Muscle layer of duodenum (tissue), 2 donors: ENCODE data around the gene RTN4RL1.
"Not testable (repeated sequence)": the region's sequence is repeated elsewhere in the genome, so short reads cannot be mapped to it uniquely, and the experiment has no call there.

Experiments
- H3K27ac ChIP-seq: one replicate; pipeline ENCODE4 v1.7.0; 2013; ENCODE audit warnings: mild to moderate bottlenecking, low read length
- H3K27me3 ChIP-seq: one replicate; pipeline ENCODE4 v1.7.0; 2013; ENCODE audit warnings: low read depth, mild to moderate bottlenecking, control low read depth, low read length
- H3K36me3 ChIP-seq, 2 donors: one replicate each; pipeline ENCODE4 v1.7.0; 2013; ENCODE audit warnings: low read length in 2 of 2, control low read depth in 1 of 2, mild to moderate bottlenecking in 1 of 2; ENCODE audit not compliant: insufficient read depth in 2 of 2, control insufficient read depth in 1 of 2
- H3K4me1 ChIP-seq, 2 donors: one replicate each; pipeline ENCODE4 v1.7.0; 2013; ENCODE audit warnings: low read length in 2 of 2, mild to moderate bottlenecking in 2 of 2, control low read depth in 1 of 2, moderate library complexity in 1 of 2; ENCODE audit not compliant: insufficient read depth in 2 of 2, control insufficient read depth in 1 of 2
- H3K4me3 ChIP-seq, 2 donors: one replicate each; pipeline ENCODE4 v1.7.0; 2013; ENCODE audit warnings: low read length in 2 of 2, low read depth in 1 of 2, mild to moderate bottlenecking in 1 of 2
- H3K9me3 ChIP-seq, 2 donors: one replicate each; pipeline ENCODE4 v1.7.0; 2013; ENCODE audit warnings: low read length in 2 of 2, control low read depth in 1 of 2, mild to moderate bottlenecking in 1 of 2; ENCODE audit not compliant: control insufficient read depth in 1 of 2
- donor health status: healthy.

Gene RTN4RL1

DNA sequence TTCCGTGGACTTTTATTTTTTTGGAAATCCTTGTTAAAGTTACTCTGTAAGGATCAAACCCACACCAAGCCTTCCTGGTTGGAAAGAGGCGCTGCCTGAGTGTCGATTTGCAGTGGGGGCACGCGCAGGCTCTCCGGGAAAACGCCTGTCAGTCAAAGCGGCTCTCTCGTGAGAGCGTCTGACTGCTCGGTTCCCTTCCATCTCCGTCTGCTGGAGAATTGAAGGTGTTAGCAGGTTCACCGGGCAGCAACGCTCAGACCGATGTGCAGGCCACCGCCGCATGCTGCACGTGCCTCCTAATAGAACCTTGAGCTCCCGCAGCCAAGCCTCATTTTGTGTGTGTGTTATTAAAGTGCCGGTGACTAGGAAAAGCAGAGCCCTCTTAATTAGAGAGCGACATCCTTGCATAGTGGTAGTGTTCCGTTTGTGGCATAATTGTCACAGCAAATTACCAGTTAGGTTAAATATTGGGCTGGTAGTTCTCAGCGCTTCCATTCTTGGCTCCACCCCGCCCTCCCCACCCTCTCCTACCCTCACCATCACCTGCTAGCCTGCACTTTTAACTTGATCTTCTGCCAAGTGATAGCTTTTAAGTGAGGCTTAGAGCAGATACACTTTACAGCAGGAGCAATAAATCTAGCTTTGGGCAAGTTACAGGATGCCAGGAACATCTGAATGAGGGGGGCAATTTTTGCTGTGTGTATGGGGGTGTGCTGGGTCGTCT lies 119.8 kb downstream of the RTN4RL1 start:
- H3K27ac ChIP-seq: no peak overlapping the region
- H3K9me3 ChIP-seq: no peaks in the 10 kb centered on the region
- H3K27me3 ChIP-seq: peaks cover 33% of the 10 kb centered on the region
- no peaks in the 10 kb centered on the region for H3K36me3 ChIP-seq
- H3K4me1 ChIP-seq: peaks cover 0 to 13% of the 10 kb centered on the region in 2 donors
- H3K4me3 ChIP-seq: no peak overlapping the region

DNA sequence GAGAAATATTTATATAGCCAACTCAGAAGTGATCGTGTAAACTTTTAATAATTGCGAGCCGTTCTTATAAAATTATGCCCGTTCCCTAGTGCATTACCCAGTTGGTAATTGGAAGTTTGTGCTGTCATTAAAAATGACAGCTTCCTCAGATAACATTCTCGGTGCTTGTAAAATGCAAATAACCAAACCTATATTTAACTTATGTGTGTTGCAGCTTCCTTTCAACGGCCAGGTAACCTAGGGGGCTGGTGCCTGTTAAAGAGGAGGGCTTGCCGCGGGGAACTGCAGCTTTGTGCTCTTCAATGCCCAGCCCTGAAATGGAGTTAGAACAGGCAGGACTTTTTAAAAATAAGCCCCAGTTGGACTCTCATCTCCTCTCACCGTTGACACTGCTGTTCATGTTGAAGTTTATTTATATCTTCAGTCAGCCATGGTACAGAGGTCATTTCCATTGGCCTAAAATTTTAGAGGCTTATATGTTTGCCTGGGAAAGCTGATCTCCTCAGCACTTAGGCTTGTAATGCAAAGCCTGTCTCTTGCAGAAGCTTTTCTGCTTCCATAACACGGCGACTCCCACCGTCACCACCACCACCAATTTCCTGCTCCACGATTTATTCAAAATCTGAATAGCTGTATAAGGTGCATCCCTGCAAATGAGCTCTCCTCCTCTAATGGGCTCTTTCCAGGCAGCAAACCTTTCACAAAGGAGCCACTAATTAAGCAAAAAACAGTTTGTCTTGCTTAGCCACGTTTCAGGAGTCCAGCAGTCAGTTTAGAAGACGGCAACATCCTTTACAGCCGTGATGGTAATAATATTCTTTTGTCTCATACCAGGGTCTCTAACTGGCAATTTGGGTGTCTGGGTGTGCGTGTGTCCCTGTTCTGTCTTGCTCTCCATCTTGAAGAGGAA lies 120.6 kb downstream of the RTN4RL1 start:
- H3K27ac ChIP-seq: no peak overlapping the region
- H3K4me1 ChIP-seq: peaks cover 0 to 13% of the 10 kb centered on the region in 2 donors
- H3K9me3 ChIP-seq: no peaks in the 10 kb centered on the region
- H3K36me3 ChIP-seq: no peaks in the 10 kb centered on the region
- H3K4me3 ChIP-seq: no peak overlapping the region
- H3K27me3 ChIP-seq: peaks cover 33% of the 10 kb centered on the region

DNA sequence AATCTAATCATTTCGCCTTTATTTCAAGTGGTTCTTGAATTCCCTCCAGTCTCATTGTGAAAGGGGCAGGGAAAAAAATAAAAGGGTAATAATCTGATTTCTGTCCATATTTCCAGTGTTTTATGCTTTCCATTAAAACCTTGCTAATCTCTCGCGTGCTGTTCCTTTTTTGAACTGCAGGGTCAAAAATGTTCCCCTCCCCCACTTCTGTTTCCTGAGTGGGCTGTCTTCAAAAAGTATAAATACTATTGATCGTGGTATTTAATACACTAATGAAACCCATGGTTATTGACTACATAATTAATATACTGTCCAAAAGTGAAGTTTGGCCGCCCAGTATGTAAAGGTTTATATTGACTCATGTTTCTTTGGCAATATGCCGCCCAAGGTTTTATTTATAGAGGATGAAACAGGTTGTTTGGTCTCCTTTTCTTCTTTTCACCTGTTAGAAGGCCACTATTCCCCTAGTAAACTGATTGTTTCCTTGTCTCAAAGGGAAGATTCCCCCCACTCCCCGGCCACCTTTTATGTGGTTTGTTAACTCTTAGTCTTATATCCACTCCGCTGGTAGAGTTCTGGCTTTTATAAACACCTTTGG lies 125.6 kb downstream of the RTN4RL1 start:
- no peaks in the 10 kb centered on the region for H3K27me3 ChIP-seq
- peaks cover 26 to 43% of the 10 kb centered on the region in 2 donors for H3K36me3 ChIP-seq
- no peak overlapping the region for H3K4me3 ChIP-seq

DNA sequence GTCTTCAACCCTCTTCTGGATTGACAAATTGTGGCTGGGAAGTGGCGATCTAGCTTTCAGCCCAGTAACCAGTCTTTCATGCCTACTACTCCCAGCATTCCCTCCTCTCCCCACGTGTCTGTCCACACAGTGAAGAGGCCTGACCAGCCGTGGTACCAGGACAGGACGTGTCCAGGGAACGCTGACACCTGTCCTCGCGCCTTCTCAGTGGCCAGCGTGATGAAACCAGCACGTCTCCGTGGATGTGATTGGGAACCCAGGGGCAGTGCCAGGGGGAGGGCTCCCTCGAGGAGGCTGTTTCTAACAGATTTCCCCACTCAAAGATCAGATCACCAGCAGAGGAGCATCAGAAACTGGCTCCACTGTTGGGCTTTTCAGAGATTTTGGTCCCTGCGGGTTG lies 126.3 kb downstream of the RTN4RL1 start:
- Histone ChIP-seq H3K27me3 (no peaks in the 10 kb centered on the region), H3K36me3 (peaks cover 26 to 48% of the 10 kb centered on the region in 2 donors), H3K9me3 (no peaks in the 10 kb centered on the region), H3K4me3 (no peak overlapping the region), H3K27ac (no peak overlapping the region), H3K4me1 (no peaks in the 10 kb centered on the region)

More for the DNA sequence above, 125.6 kb downstream of the RTN4RL1 start:
- no peaks in the 10 kb centered on the region for H3K9me3 ChIP-seq
- no peak overlapping the region for H3K27ac ChIP-seq
- no peaks in the 10 kb centered on the region for H3K4me1 ChIP-seq

DNA sequence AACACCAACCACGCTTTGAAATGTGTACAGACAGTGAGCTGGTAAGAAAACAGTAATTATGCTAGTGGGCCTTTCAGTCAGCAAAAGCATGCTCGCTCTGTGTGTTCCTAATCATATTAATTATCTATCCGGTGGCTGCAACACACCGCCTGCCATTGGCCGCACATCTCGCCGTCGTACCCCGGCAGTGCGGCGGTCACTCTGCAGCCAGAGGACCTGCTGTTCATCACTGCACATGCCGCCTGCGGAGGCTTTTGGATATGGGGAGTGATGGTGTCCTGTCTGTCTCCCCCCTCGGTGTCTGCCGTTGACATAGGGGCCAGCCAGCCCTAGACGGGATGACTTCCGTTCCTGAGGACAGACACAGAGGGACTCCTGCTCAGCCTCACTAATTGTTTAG lies 126.8 kb downstream of the RTN4RL1 start:
- Histone ChIP-seq H3K9me3 (no peaks in the 10 kb centered on the region), H3K36me3 (peaks cover 26 to 48% of the 10 kb centered on the region in 2 donors), H3K4me3 (no peak overlapping the region), H3K4me1 (no peaks in the 10 kb centered on the region), H3K27me3 (no peaks in the 10 kb centered on the region), H3K27ac (no peak overlapping the region)

DNA sequence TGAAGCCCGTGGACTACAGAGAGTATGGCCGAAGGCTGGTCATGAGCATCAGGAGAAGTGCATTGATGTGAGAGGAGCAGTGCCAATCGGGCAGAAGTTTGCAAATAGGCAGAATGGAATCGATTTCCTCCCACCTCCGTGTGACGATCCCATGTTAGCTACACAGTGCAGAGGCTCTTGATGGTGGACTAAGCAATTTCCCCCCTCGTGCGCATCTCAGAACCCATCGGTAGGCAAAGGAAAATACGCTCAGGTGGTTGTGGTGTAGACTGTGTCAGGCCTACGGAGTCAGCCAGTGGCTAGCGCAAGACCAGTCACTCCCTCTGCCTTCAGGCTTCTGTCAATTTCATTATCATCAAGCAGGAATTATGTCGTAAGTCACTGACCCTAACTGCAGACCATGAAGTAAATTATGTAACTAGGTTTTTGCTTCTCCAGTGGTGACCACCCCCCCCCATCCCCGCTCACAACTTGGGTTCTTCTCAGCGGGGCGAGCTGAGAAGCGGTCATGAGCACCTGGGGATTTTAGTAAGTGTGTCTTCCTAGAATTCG lies 128.0 kb downstream of the RTN4RL1 start:
- peaks cover 33 to 48% of the 10 kb centered on the region in 2 donors for H3K36me3 ChIP-seq
- no peak overlapping the region for H3K27ac ChIP-seq
- no peaks in the 10 kb centered on the region for H3K27me3 ChIP-seq
- H3K4me3 ChIP-seq: no peak overlapping the region
- H3K4me1 ChIP-seq: no peaks in the 10 kb centered on the region
- H3K9me3 ChIP-seq: no peaks in the 10 kb centered on the region

DNA sequence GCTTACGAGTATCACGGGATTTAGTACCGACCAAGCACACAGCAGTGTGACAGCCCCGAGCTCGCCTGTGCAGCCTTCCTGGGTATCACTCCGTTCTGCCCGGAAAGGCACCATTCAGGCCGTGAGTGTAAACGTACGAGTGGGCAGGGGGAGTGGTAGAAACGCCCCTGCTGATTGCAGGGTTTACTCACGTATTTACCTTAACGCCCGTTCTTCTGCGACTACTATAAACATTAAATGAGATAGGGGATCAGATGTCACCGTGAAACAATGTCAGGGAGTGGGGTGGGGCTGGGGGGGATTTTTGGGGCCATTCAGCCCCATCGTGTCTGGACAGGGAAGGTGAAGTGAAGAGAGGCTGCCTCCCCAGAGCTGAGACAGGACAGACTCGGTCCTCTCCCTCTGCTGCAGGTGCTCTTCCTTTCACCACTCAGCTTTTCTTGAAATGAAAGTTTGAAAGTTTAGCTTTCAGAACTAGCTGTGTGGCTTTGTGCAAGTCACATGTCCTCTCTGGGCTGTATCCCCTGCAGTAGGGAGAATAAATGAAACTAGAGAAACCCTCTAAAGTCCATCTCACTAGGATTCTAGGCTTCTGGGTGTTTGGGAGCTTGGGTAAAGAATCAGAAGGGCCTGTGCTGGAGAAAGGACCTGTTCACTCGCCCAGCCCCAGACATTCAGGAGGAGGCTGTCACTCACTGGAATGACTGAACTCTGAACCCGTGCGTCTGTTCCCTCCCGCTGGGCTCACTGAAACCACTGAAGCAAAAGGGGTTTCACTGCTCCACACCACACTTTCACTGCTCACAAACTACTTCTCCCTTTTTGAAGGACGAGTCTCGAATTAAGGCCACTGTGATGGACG lies 128.7 kb downstream of the RTN4RL1 start:
- Histone ChIP-seq H3K27me3 (no peaks in the 10 kb centered on the region), H3K9me3 (no peaks in the 10 kb centered on the region), H3K4me3 (no peak overlapping the region), H3K27ac (no peak overlapping the region), H3K4me1 (no peaks in the 10 kb centered on the region), H3K36me3 (peaks cover 35 to 48% of the 10 kb centered on the region in 2 donors)

DNA sequence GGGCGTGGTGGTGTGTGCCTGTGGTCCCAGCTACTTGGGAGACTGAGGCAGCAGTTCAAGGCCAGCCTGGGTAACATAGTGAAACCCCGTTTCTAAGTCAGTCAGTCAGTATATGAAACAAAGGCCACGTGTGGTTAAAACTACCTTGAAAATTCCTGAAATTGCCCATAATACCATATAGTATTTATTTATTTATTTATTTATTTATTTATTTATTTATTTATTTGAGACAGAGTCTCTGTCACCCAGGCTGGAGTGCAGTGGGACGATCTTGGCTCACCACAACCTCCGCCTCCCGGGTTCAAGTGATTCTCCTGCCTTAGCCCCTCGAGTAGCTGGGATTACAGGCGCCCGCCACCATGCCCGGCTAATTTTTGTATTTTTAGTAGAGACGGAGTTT lies 129.7 kb downstream of the RTN4RL1 start:
- not testable (repeated sequence) for H3K27ac ChIP-seq, H3K4me3 ChIP-seq, H3K27me3 ChIP-seq, H3K4me1 ChIP-seq, H3K9me3 ChIP-seq
- peaks cover 35 to 57% of the 10 kb centered on the region in 2 donors for H3K36me3 ChIP-seq

DNA sequence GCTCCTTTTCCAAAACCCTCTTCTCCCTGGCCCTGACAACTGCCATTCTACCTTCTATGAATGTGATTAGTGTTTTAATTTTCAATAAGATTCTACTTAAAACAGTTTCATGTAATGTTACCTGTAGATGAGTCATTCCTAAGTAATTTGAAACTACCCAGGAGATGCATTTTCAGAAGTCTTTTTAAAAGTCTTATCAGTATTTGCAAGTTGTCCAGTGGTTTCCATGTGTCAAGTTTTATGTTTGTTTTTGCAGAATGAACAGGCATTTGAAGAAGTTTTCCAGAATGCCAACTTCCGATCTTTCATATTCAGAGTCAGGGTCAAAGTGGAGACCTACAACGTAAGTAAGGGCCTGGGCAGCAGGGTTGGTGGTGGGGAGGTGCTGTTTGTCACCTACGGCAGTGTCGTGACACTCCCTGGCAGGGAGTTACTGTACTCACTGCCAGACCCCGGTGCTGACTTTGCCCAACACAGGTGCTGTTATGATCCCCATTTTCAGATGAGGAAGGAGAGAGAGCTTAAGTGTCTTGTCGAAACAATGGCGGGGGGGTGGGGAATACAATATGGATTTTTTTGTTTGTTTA lies 130.3 kb downstream of the RTN4RL1 start:
- H3K27ac ChIP-seq: no peak overlapping the region
- no peaks in the 10 kb centered on the region for H3K9me3 ChIP-seq
- H3K4me1 ChIP-seq: no peaks in the 10 kb centered on the region
- H3K4me3 ChIP-seq: no peak overlapping the region
- no peaks in the 10 kb centered on the region for H3K27me3 ChIP-seq
- peaks cover 35 to 57% of the 10 kb centered on the region in 2 donors for H3K36me3 ChIP-seq

DNA sequence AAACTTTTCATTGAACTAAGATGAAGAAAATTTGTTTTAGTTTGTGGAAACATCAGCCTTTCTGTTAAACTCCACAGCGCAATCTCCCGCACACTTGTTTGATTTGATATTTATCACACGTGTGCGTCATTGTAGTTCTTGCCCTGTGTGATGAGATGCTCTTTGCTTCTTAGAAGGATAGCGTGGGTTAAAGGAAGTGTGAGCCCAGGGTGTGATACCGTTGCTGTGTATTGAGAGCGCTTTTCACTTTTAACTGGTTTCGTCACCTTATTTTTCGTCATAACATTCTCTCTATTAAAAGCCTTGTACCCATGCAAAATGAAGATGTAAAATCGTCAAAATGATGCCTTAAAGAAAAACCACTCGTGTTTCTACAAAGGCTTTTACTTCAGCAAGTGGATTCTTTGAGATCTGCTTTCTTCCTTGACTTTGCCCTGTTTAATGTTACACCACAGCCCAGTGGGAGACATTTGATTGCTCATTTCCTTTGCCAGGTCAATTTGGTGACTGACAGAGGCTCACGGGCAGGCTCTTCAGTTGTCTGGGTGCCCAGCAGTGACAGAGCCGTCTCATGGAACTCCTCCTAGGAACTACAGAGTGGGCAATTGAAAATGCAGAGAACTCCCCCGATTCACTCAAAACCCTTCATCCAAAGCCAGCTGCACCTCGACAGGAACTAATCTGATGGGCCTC lies 134.2 kb downstream of the RTN4RL1 start:
- H3K4me1 ChIP-seq: no peaks in the 10 kb centered on the region
- no peak overlapping the region for H3K27ac ChIP-seq
- peaks cover 29 to 48% of the 10 kb centered on the region in 2 donors for H3K36me3 ChIP-seq

More for the DNA sequence above, 134.2 kb downstream of the RTN4RL1 start:
- Histone ChIP-seq H3K27me3 (no peaks in the 10 kb centered on the region), H3K9me3 (no peaks in the 10 kb centered on the region), H3K4me3 (no peak overlapping the region)
